Tibial nerve (tissue), 4 donors: ENCODE data around the gene TEX44. TPM values are rescaled to one million over a fixed set of nuclear protein-coding genes. Genes with fewer than 3 reads are reported as not detected.

Experiments
- DNase-seq, 2 donors: peaks; one replicate each; pipeline ENCODE4 v3.0.0-alpha.2; 2019; ENCODE audit warnings: low spot score in 2 of 2
- H3K27ac ChIP-seq, 4 donors: fragments of 200-600 bp; sonication (generic) in 3 of 4; one replicate each; pipeline ENCODE4 v1.5.1; 2017 to 2019; ENCODE audit warnings: mild to moderate bottlenecking in 1 of 4
- H3K27me3 ChIP-seq, 2 donors: fragments of 200-600 bp; sonication (generic) in 1 of 2; one replicate each; pipeline versions ENCODE4 v1.5.1 to v1.6.0; 2017 to 2019
- H3K36me3 ChIP-seq, 3 donors: fragments of 200-600 bp; sonication (generic); one replicate each; pipeline ENCODE4 v1.5.1; 2018 to 2019
- H3K4me1 ChIP-seq, 4 donors: fragments of 200-600 bp; sonication (generic) in 3 of 4; one replicate each; pipeline ENCODE4 v1.5.1; 2017 to 2019
- H3K4me3 ChIP-seq, 4 donors: fragments of 200-600 bp; sonication (generic) in 3 of 4; one replicate each; pipeline ENCODE4 v1.5.1; 2017 to 2019; ENCODE audit warnings: mild to moderate bottlenecking in 1 of 4, moderate library complexity in 1 of 4
- H3K9me3 ChIP-seq, 4 donors: fragments of 200-600 bp; sonication (generic) in 3 of 4; one replicate each; pipeline ENCODE4 v1.5.1; 2017 to 2019
- CTCF ChIP-seq, 5 experiments: fragments of 200-600 bp in 3 of 5; fragments of 450-650 bp in 2 of 5; sonication (generic) in 3 of 5; IDR thresholded peaks; one replicate each; pipeline ENCODE4 v1.5.1; 2016 to 2019; ENCODE audit warnings: antibody characterized with exemption in 5 of 5, mild to moderate bottlenecking in 3 of 5, moderate library complexity in 2 of 5
- EP300 ChIP-seq, 2 donors: sonication (generic); formaldehyde crosslinking; IDR thresholded peaks; one replicate each; pipeline ENCODE4 v1.6.1; 2017; ENCODE audit warnings: antibody characterized with exemption in 2 of 2, mild to moderate bottlenecking in 1 of 2
- POLR2A ChIP-seq, 2 donors: fragments of 450-650 bp; IDR thresholded peaks; one replicate each; pipeline ENCODE4 v1.6.1; 2017; ENCODE audit warnings: antibody characterized with exemption in 2 of 2, mild to moderate bottlenecking in 2 of 2, moderate library complexity in 2 of 2
- WGBS, 2 donors: methylation state at CpG; one replicate each; pipeline ENCODE4 v1.1.5; 2018; 5-methylcytosine and 5-hydroxymethylcytosine counted together
- total RNA-seq, 4 donors: library from RNA; depleted of rRNA; stranded (reverse); fragments of >200 nt; gene quantifications; one replicate each; pipeline ENCODE4 v1.1.0, GENCODE V29; 2016

Gene TEX44
- total RNA-seq, 4 donors from 2014 or later: not detected

DNA sequence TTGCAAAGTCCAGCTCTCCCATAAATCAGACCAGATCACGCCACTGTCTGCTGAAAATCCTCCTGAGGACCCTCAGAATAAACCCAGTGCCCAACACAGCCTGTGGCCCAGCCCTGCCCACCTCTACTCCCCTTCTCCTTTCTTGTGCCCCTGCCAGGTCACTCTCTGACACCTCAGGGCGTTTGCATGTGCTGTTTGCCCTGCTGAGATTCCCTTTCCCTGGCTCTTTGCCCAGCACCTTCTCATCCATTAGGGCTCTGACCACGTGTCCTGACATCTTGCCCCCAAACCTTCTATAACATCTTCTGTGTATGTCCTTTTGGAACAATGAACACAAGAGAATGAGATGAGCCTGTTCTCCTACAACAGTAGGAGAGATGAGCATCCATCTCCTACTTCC, 43.9 kb upstream of the TEX44 start:
- Histone ChIP-seq H3K27ac (no peak overlapping the region), H3K4me3 (no peak overlapping the region), H3K27me3 (peaks cover 0 to 3% of the 10 kb centered on the region in 2 donors), H3K36me3 (no peaks in the 10 kb centered on the region), H3K9me3 (peaks cover 0 to 13% (median 3%) of the 10 kb centered on the region in 4 donors), H3K4me1 (peaks cover 0 to 13% (median 11%) of the 10 kb centered on the region in 4 donors)
- DNase-seq: no peak
- WGBS, 2 donors: 62 to 66% methylated on average over 3 of the region's 3 CpGs
- TF ChIP-seq POLR2A (IDR thresholded peaks at IDR 0.05) (no peak), EP300 (IDR thresholded peaks at IDR 0.05) (no peak), CTCF (IDR thresholded peaks at IDR 0.05) (no peak)

DNA sequence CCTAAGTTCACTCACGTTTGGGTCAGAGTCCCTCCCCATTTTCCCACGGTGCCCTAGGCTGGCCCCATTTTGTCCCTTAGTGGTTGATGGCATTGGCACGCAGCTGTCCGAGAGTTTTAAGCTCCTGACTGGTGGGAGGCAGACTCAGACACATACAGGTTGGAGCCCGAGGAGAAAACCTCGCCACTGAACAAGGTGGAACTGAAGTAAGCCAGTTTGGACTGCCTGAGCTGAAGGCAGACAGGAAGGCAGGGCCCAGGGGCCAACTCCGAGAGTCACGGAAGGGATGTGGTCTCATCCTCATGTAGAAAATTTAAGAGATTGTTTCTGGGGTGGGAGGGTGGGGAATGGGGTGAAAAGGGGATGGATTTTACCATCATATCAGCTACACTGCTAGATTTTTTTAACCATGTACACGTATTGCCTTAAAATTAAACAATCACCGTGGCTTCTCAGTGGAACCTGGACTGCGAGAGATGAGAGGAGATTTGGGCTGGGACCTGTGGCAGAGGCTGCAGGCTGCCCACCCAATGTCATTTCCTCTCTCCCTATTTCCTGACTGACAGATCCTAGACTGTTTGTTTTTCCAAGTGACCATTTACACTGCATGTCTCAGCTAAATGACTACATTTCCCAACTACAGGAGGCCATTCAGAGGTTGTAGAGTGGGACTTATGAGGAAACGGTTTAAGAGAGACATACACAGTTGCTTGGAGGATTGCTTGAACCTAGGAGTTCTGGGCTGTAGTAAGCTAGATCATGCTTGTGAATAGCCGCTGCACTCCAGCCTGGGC, 43.0 kb upstream of the TEX44 start:
- H3K4me3 ChIP-seq: no peak overlapping the region
- DNase-seq: no peak
- no peak overlapping the region for H3K27ac ChIP-seq
- TF ChIP-seq POLR2A (IDR thresholded peaks at IDR 0.05): no peak
- TF ChIP-seq CTCF (IDR thresholded peaks at IDR 0.05): no peak
- no peak for TF ChIP-seq EP300 (IDR thresholded peaks at IDR 0.05)
- 83 to 87% methylated on average over 13 of the region's 13 CpGs for WGBS, 2 donors
- peaks cover 0 to 3% of the 10 kb centered on the region in 2 donors for H3K27me3 ChIP-seq
- H3K4me1 ChIP-seq: peaks cover 0 to 21% (median 19%) of the 10 kb centered on the region in 4 donors
- H3K9me3 ChIP-seq: peaks cover 0 to 13% (median 3%) of the 10 kb centered on the region in 4 donors
- H3K36me3 ChIP-seq: no peaks in the 10 kb centered on the region

DNA sequence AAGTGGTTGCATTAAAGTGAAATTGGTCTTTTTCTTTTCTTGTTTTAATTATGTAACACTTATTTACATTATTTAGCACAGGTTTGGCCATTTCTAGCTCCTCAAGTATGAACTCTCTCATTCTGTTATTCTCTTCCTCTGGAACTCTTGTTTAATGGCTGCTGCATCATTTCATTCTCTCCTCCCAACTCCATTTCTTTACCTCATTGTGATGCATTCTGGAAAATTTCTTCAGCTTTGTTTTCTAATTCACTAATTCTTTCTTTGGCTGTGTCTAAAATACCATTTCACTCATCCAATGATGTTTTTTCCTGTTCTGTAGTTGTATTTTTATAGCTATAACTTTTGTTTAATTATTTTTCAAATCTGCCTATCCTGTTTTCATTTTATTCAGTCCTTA, 39.9 kb upstream of the TEX44 start:
- TF ChIP-seq EP300 (IDR thresholded peaks at IDR 0.05) (no peak), CTCF (IDR thresholded peaks at IDR 0.05) (no peak), POLR2A (IDR thresholded peaks at IDR 0.05) (no peak)
- H3K4me3 ChIP-seq: no peak overlapping the region
- H3K27ac ChIP-seq: no peak overlapping the region
- peaks cover 0 to 13% (median 3%) of the 10 kb centered on the region in 4 donors for H3K9me3 ChIP-seq
- peaks cover 0 to 24% (median 11%) of the 10 kb centered on the region in 4 donors for H3K4me1 ChIP-seq
- H3K36me3 ChIP-seq: no peaks in the 10 kb centered on the region
- H3K27me3 ChIP-seq: peaks cover 0 to 3% of the 10 kb centered on the region in 2 donors
- DNase-seq: no peak

DNA sequence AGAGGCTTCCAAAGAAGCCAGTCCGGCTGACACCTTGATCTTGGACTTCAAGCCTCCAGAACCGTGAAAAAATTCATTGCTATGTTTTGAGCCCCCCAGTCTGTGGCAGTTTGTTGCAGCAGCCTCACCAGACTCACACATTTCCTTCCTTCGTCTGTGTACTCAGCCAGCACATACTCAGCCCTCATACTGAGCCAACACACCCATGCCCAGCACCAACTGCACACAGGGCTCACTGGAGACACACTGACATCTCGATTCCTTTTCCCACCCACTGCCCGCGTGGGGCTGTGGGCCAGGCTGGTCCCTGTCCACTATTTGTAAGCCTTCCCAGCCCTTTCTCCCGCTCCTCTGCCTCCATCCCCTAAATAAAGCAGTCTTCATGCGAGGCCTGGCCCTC, 38.3 kb upstream of the TEX44 start:
- Histone ChIP-seq H3K36me3 (no peaks in the 10 kb centered on the region), H3K9me3 (peaks cover 0 to 13% (median 3%) of the 10 kb centered on the region in 4 donors), H3K4me1 (peaks cover 0 to 25% (median 11%) of the 10 kb centered on the region in 4 donors), H3K27me3 (peaks cover 0 to 3% of the 10 kb centered on the region in 2 donors), H3K4me3 (peak overlapping the region in 2 of 4 donors; percentile 26 to 35), H3K27ac (peak overlapping the region; percentile 33 to 83 (median 77))
- TF ChIP-seq POLR2A (IDR thresholded peaks at IDR 0.05): no peak
- no peak for TF ChIP-seq EP300 (IDR thresholded peaks at IDR 0.05)
- TF ChIP-seq CTCF (IDR thresholded peaks at IDR 0.05): no peak
- DNase-seq: no peak
- WGBS, 2 donors: 39 to 48% methylated on average over 8 of the region's 8 CpGs
